ENCODE measurements around the gene LTC4S.
"Not testable (repeated sequence)": the region's sequence is repeated elsewhere in the genome, so short reads cannot be mapped to it uniquely, and the experiment has no call there.

LTC4S gene

GRCh38 chr5:179793468-179794139 lies at the start of gene LTC4S:
LTC4S (plus strand) TSS chr5:179793986; CDS start chr5:179794081, 95 bp downstream.
- no peak for DNase-seq (ENCODE audit: low read depth in 2 of 2)

GRCh38 chr5:179744106-179744505 lies 49.7 kb upstream of the LTC4S start:
- DNase-seq (ENCODE audit: low read depth in 2 of 2), result not testable (repeated sequence)

- DNase-seq (ENCODE audit: low read depth in 2 of 2), result no peak
Measured at GRCh38 chr5:179746872-179747271, 46.9 kb upstream of the LTC4S start.

GRCh38 chr5:179747811-179748210 lies 46.0 kb upstream of the LTC4S start:
- DNase-seq (ENCODE audit: low read depth in 2 of 2), result no peak

GRCh38 chr5:179749857-179750508 lies 43.8 kb upstream of the LTC4S start:
- no peak for DNase-seq (ENCODE audit: low read depth in 2 of 2)

- DNase-seq (ENCODE audit: low read depth in 2 of 2), result no peak
Measured at GRCh38 chr5:179753971-179754370, 39.8 kb upstream of the LTC4S start.

- DNase-seq (ENCODE audit: low read depth in 2 of 2), result no peak
Measured at GRCh38 chr5:179755022-179755421, 38.8 kb upstream of the LTC4S start.

- no peak for DNase-seq (ENCODE audit: low read depth in 2 of 2)
Measured at GRCh38 chr5:179758955-179759354, 34.8 kb upstream of the LTC4S start.

GRCh38 chr5:179759581-179760551 lies 33.9 kb upstream of the LTC4S start:
- peak; percentile 27 to 28 for DNase-seq (ENCODE audit: low read depth in 2 of 2)

GRCh38 chr5:179762079-179762780 lies 31.6 kb upstream of the LTC4S start:
- no peak for DNase-seq (ENCODE audit: low read depth in 2 of 2)

- DNase-seq (ENCODE audit: low read depth in 2 of 2), result no peak
Measured at GRCh38 chr5:179762781-179763176, 31.0 kb upstream of the LTC4S start.

GRCh38 chr5:179763215-179763945 lies 30.4 kb upstream of the LTC4S start:
- DNase-seq (ENCODE audit: low read depth in 2 of 2), result peak; percentile 10 to 34

- DNase-seq (ENCODE audit: low read depth in 2 of 2), result no peak
Measured at GRCh38 chr5:179764056-179764455, 29.7 kb upstream of the LTC4S start.

- DNase-seq (ENCODE audit: low read depth in 2 of 2), result no peak
Measured at GRCh38 chr5:179765400-179765799, 28.4 kb upstream of the LTC4S start.

GRCh38 chr5:179766021-179766725 lies 27.6 kb upstream of the LTC4S start:
- DNase-seq (ENCODE audit: low read depth in 2 of 2), result no peak

- DNase-seq (ENCODE audit: low read depth in 2 of 2), result no peak
Measured at GRCh38 chr5:179766726-179767455, 26.9 kb upstream of the LTC4S start.

GRCh38 chr5:179767496-179768100 lies 26.2 kb upstream of the LTC4S start:
- DNase-seq (ENCODE audit: low read depth in 2 of 2), result no peak

GRCh38 chr5:179768326-179769085 lies 25.3 kb upstream of the LTC4S start:
- no peak for DNase-seq (ENCODE audit: low read depth in 2 of 2)

Data from stimulated activated CD4-positive, alpha-beta T cell treated with anti-CD3 and anti-CD28 coated beads, Interleukin-15, amount 100 ng/mL, for 48 hours (primary cell).